HepG2 (cell line): Measurements from ENCODE around the gene EPDR1. TPM values are rescaled to one million over a fixed set of nuclear protein-coding genes. Genes with fewer than 3 reads are reported as not detected.

Source experiments
- CHD2 ChIP-seq: IDR thresholded peaks from 2 replicates; pipeline ENCODE4 v1.6.1; 2011; ENCODE audit warnings: low read depth, low read length, improper control_type of control experiment
- EEA1 ChIP-seq: sonication (generic); formaldehyde crosslinking; IDR thresholded peaks from 2 replicates; pipeline ENCODE4 v1.5.1; 2020; ENCODE audit warnings: mild to moderate bottlenecking, missing genetic modification reagents, borderline replicate concordance
- ELF3 ChIP-seq: IDR thresholded peaks from 2 replicates; pipeline ENCODE4 v1.6.1; 2016; ENCODE audit warnings: missing genetic modification reagents, missing compliant biosample characterization
- NCOR1 ChIP-seq: fragments of 200-600 bp; sonication (generic); IDR thresholded peaks from 2 replicates; pipeline ENCODE4 v1.7.0; 2017; ENCODE audit warnings: antibody characterized with exemption, low read length, borderline replicate concordance
- NRL ChIP-seq: sonication (generic); formaldehyde crosslinking; IDR thresholded peaks from 2 replicates; pipeline ENCODE4 v1.5.0; 2020; ENCODE audit warnings: missing genetic modification reagents, mild to moderate bottlenecking, moderate library complexity, borderline replicate concordance
- ONECUT2 ChIP-seq: sonication (generic); formaldehyde crosslinking; IDR thresholded peaks from 2 replicates; pipeline ENCODE4 v1.4.0; 2020; ENCODE audit warnings: missing genetic modification reagents
- PAX8 ChIP-seq: sonication (generic); formaldehyde crosslinking; IDR thresholded peaks from 2 replicates; pipeline ENCODE4 v1.8.0; 2022; ENCODE audit warnings: mild to moderate bottlenecking, missing genetic modification reagents, borderline replicate concordance
- POLR2A ChIP-seq, 2 experiments: IDR thresholded peaks; 2 replicates each; pipeline ENCODE4 v1.6.1; 2011; ENCODE audit warnings: low read depth in 2 of 2, low read length in 2 of 2, mild to moderate bottlenecking in 1 of 2, moderate library complexity in 1 of 2; ENCODE audit not compliant: insufficient read depth in 1 of 2
- TBL1XR1 ChIP-seq: fragments of 150-350 bp; IDR thresholded peaks from 2 replicates; pipeline ENCODE4 v1.6.1; 2014; ENCODE audit warnings: borderline replicate concordance, low read length; ENCODE audit not compliant: partially characterized antibody
- TSC22D2 ChIP-seq: sonication (generic); formaldehyde crosslinking; IDR thresholded peaks from 2 replicates; pipeline ENCODE4 v1.5.1; 2020; ENCODE audit warnings: missing genetic modification reagents, mild to moderate bottlenecking, borderline replicate concordance
- ZBTB20 ChIP-seq: sonication (generic); formaldehyde crosslinking; IDR thresholded peaks from 2 replicates; pipeline ENCODE4 v1.8.1; 2023; ENCODE audit warnings: missing genetic modification reagents, low read depth, mild to moderate bottlenecking, borderline replicate concordance
- ZNF761 ChIP-seq: sonication (generic); formaldehyde crosslinking; conservative IDR thresholded peaks from 2 replicates; pipeline ENCODE4 v1.4.0; 2020; ENCODE audit warnings: mild to moderate bottlenecking, missing genetic modification reagents
- polyA plus RNA-seq, 8 experiments: library from polyadenylated mRNA; depleted of rRNA in 3 of 8; stranded (reverse) in 7 of 8; unstranded in 1 of 8; fragments of >200 nt; fragmentation: Illumina TruSeq in 4 of 8; extraction: Trizol in 4 of 8; gene quantifications; 2 replicates each; pipeline versions ENCODE4 v1.2.1 to v1.2.3, GENCODE V29; 2011 to 2016; ENCODE audit warnings: low read depth in 4 of 8, missing spikeins in 1 of 8, mixed read lengths in 1 of 8; ENCODE audit not compliant: insufficient read depth in 1 of 8
- total RNA-seq, 5 experiments: library from RNA; depleted of rRNA; stranded (reverse); fragments of >200 nt; fragmentation: Illumina TruSeq; extraction: Trizol; gene quantifications; 2 replicates each; pipeline ENCODE4 v1.2.3, GENCODE V29; 2016; ENCODE audit warnings: low read depth in 1 of 5
- TF ChIP-seq, protein P1 (sequence below), 2 experiments: fragments of 450-650 bp in 1 of 2; sonication (generic) in 1 of 2; formaldehyde crosslinking in 1 of 2; IDR thresholded peaks; 2 replicates each; pipeline versions ENCODE4 v1.6.1 to v1.8.0; 2016 to 2022; ENCODE audit warnings: antibody characterized with exemption in 1 of 2, mild to moderate bottlenecking in 1 of 2, missing genetic modification reagents in 1 of 2
- TF ChIP-seq, protein P2 (sequence below): sonication (generic); formaldehyde crosslinking; IDR thresholded peaks from 2 replicates; pipeline ENCODE4 v1.4.0; 2020; ENCODE audit warnings: missing genetic modification reagents, mild to moderate bottlenecking, borderline replicate concordance
- TF ChIP-seq, protein P3 (sequence below): sonication (generic); formaldehyde crosslinking; IDR thresholded peaks from 2 replicates; pipeline ENCODE4 v1.5.1; 2020; ENCODE audit warnings: mild to moderate bottlenecking, moderate library complexity, missing genetic modification reagents
- TF ChIP-seq, protein P4 (sequence below): sonication (generic); formaldehyde crosslinking; IDR thresholded peaks from 2 replicates; pipeline ENCODE4 v1.4.0; 2020; ENCODE audit warnings: missing genetic modification reagents, borderline replicate concordance

The EPDR1 gene
- total and polyA plus RNA-seq, 2 of the 13 experiments (the other 11 are each of a cell fraction or from before 2014, with no cell fraction given), result 38.3 to 50.2 TPM

DNA sequence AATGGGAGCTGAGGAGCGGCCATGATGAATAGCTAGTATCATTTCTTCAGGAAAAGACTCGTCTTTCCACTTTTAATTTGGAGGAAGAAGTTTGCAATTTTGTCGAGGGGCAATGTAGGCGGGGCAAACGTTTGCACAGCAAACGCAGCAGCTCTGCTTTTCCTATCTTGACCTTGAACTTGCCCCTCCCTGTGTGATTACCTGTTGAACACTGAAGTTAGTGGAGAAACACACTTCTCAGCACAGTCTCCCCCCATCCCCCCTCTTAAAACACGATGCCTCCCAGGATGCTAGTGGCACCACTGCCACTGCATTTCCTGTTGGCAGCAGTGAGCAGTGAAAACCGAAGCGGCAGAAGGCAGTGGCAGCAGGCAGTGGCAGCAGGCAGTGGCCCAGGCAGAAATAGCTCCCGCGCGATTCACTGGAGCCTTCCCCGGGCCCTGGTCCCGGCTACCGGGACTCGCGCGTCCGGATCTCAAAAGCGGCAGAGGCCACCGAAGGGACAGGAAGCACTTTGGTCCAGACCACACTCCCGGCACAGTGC is at the start of gene EPDR1 (continued):
- TF ChIP-seq, protein P1, sequence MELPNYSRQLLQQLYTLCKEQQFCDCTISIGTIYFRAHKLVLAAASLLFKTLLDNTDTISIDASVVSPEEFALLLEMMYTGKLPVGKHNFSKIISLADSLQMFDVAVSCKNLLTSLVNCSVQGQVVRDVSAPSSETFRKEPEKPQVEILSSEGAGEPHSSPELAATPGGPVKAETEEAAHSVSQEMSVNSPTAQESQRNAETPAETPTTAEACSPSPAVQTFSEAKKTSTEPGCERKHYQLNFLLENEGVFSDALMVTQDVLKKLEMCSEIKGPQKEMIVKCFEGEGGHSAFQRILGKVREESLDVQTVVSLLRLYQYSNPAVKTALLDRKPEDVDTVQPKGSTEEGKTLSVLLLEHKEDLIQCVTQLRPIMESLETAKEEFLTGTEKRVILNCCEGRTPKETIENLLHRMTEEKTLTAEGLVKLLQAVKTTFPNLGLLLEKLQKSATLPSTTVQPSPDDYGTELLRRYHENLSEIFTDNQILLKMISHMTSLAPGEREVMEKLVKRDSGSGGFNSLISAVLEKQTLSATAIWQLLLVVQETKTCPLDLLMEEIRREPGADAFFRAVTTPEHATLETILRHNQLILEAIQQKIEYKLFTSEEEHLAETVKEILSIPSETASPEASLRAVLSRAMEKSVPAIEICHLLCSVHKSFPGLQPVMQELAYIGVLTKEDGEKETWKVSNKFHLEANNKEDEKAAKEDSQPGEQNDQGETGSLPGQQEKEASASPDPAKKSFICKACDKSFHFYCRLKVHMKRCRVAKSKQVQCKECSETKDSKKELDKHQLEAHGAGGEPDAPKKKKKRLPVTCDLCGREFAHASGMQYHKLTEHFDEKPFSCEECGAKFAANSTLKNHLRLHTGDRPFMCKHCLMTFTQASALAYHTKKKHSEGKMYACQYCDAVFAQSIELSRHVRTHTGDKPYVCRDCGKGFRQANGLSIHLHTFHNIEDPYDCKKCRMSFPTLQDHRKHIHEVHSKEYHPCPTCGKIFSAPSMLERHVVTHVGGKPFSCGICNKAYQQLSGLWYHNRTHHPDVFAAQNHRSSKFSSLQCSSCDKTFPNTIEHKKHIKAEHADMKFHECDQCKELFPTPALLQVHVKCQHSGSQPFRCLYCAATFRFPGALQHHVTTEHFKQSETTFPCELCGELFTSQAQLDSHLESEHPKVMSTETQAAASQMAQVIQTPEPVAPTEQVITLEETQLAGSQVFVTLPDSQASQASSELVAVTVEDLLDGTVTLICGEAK (IDR thresholded peaks at IDR 0.05), result no peak
- TF ChIP-seq, protein P1 (CRISPR knock-in tag; IDR thresholded peaks at IDR 0.05), result no peak
- TF ChIP-seq CHD2, result no peak
- peak; percentile 56 to 75 for TF ChIP-seq POLR2A (IDR thresholded peaks at IDR 0.05; ENCODE audit: insufficient read depth in 1 of 2, low read depth in 2 of 2, low read length in 2 of 2)
- no peak for TF ChIP-seq ONECUT2
- TF ChIP-seq, protein P2, sequence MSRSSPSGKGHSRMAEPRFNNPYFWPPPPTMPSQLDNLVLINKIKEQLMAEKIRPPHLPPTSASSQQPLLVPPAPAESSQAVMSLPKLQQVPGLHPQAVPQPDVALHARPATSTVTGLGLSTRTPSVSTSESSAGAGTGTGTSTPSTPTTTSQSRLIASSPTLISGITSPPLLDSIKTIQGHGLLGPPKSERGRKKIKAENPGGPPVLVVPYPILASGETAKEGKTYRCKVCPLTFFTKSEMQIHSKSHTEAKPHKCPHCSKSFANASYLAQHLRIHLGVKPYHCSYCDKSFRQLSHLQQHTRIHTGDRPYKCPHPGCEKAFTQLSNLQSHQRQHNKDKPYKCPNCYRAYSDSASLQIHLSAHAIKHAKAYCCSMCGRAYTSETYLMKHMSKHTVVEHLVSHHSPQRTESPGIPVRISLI, result no peak
- TF ChIP-seq, protein P3, sequence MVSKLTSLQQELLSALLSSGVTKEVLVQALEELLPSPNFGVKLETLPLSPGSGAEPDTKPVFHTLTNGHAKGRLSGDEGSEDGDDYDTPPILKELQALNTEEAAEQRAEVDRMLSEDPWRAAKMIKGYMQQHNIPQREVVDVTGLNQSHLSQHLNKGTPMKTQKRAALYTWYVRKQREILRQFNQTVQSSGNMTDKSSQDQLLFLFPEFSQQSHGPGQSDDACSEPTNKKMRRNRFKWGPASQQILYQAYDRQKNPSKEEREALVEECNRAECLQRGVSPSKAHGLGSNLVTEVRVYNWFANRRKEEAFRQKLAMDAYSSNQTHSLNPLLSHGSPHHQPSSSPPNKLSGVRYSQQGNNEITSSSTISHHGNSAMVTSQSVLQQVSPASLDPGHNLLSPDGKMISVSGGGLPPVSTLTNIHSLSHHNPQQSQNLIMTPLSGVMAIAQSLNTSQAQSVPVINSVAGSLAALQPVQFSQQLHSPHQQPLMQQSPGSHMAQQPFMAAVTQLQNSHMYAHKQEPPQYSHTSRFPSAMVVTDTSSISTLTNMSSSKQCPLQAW (CRISPR knock-in tag), result no peak
- TF ChIP-seq NRL (CRISPR knock-in tag), result 0 out of 2 replicates have a peak, but pooled peaks have one; percentile 48
- 0 out of 2 replicates have a peak, but pooled peaks have one; percentile 11 for TF ChIP-seq ZBTB20 (CRISPR knock-in tag)
- TF ChIP-seq PAX8 (CRISPR knock-in tag), result no peak
- no peak for TF ChIP-seq TBL1XR1
- TF ChIP-seq EEA1 (CRISPR knock-in tag), result 0 out of 2 replicates have a peak, but pooled peaks have one; percentile 17
- TF ChIP-seq NCOR1, result no peak
- no peak for TF ChIP-seq TSC22D2 (CRISPR knock-in tag)
- TF ChIP-seq, protein P4, sequence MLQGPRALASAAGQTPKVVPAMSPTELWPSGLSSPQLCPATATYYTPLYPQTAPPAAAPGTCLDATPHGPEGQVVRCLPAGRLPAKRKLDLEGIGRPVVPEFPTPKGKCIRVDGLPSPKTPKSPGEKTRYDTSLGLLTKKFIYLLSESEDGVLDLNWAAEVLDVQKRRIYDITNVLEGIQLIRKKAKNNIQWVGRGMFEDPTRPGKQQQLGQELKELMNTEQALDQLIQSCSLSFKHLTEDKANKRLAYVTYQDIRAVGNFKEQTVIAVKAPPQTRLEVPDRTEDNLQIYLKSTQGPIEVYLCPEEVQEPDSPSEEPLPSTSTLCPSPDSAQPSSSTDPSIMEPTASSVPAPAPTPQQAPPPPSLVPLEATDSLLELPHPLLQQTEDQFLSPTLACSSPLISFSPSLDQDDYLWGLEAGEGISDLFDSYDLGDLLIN (CRISPR knock-in tag), result no peak
- peak; percentile 48; the same call in 1 of the 2 replicates for TF ChIP-seq ELF3 (CRISPR knock-in tag)
- TF ChIP-seq ZNF761 (CRISPR knock-in tag), result no peak
